PC-9 (cell line): ENCODE results near the gene MAP3K20. TPM values are rescaled to one million over a fixed set of nuclear protein-coding genes. Genes with fewer than 3 reads are reported as not detected.

Experiments used
- BruUV-seq: library from RNA; stranded (reverse); fragments of 400-500 nt; replicated peaks from 2 replicates; lab custom pipeline; 2021; lab: Mats Ljungman, UMichigan
- CTCF ChIA-PET: fragments of 300-600 bp; sonication (Branson Sonifier 250); formaldehyde crosslinking; loops from one replicate; lab custom pipeline; 2022; ENCODE audit warnings: antibody characterized with exemption; lab: Charles Lee
- POLR2A ChIA-PET: fragments of 300-600 bp; sonication (Branson Sonifier 250); formaldehyde crosslinking; loops from one replicate; lab custom pipeline; 2022; ENCODE audit warnings: antibody characterized with exemption; ENCODE audit not compliant: unreplicated experiment; lab: Charles Lee
- DNase-seq, 2 experiments: peaks; one replicate each; pipeline versions ENCODE4 v3.0.0 to v3.0.0-alpha.2; 2015 to 2022; ENCODE audit warnings: mixed read lengths in 1 of 2
- H2AFZ ChIP-seq: fragments of 200-600 bp; sonication (generic); 2 replicates; pipeline ENCODE4 v1.8.1; 2017; ENCODE audit warnings: antibody characterized with exemption
- H3F3A ChIP-seq: fragments of 200-600 bp; sonication (generic); 2 replicates; pipeline ENCODE4 v1.8.1; 2017; ENCODE audit warnings: antibody characterized with exemption, mild to moderate bottlenecking, low read depth; ENCODE audit not compliant: insufficient read depth
- H3K27ac ChIP-seq: fragments of 200-600 bp; sonication (generic); 2 replicates; pipeline ENCODE4 v1.6.1; 2016; ENCODE audit warnings: mixed run types
- H3K27me3 ChIP-seq: fragments of 200-600 bp; sonication (generic); 2 replicates; pipeline ENCODE4 v1.6.1; 2016; ENCODE audit warnings: low read depth, mixed run types; ENCODE audit not compliant: insufficient read depth
- H3K36me3 ChIP-seq: fragments of 200-600 bp; sonication (generic); 2 replicates; pipeline ENCODE4 v1.6.1; 2016; ENCODE audit warnings: low read depth, mixed run types
- H3K4me1 ChIP-seq: fragments of 200-600 bp; sonication (generic); replicated peaks from 2 replicates; pipeline ENCODE4 v1.6.1; 2016; ENCODE audit warnings: mixed run types; ENCODE audit not compliant: insufficient read depth
- H3K4me2 ChIP-seq: fragments of 200-600 bp; sonication (generic); 2 replicates; pipeline ENCODE4 v1.6.1; 2017; ENCODE audit warnings: mixed run types
- H3K4me3 ChIP-seq: fragments of 200-600 bp; sonication (generic); 2 replicates; pipeline ENCODE4 v1.6.1; 2016; ENCODE audit warnings: mixed run types
- H3K79me2 ChIP-seq: fragments of 200-600 bp; sonication (generic); 2 replicates; pipeline ENCODE4 v1.6.1; 2017; ENCODE audit warnings: low read depth, mixed run types
- H3K9me2 ChIP-seq: fragments of 200-600 bp; sonication (generic); 2 replicates; pipeline ENCODE4 v1.8.1; 2017; ENCODE audit warnings: mild to moderate bottlenecking; ENCODE audit not compliant: insufficient read depth
- H3K9me3 ChIP-seq: fragments of 200-600 bp; sonication (generic); 2 replicates; pipeline ENCODE4 v1.8.1; 2016; ENCODE audit warnings: low read depth; ENCODE audit not compliant: insufficient read depth
- H4K20me1 ChIP-seq: fragments of 200-600 bp; sonication (generic); 2 replicates; pipeline ENCODE4 v1.8.1; 2017; ENCODE audit not compliant: insufficient read depth
- EZH2 ChIP-seq: fragments of 200-600 bp; sonication (generic); IDR thresholded peaks from 2 replicates; pipeline ENCODE4 v1.8.0; 2017; ENCODE audit warnings: antibody characterized with exemption, low read depth
- intact Hi-C: fragments of 100-400 bp; cut with micrococcal nuclease; formaldehyde crosslinking; loops from one replicate; pipeline ENCODE4 v1.10.0; 2022; ENCODE audit not compliant: unreplicated experiment
- total RNA-seq: library from RNA; stranded (reverse); gene quantifications from 2 replicates; pipeline ENCODE4 v1.2.3, GENCODE V29; 2021
- TF ChIP-seq, protein P1 (sequence below): fragments of 200-600 bp; sonication (generic); conservative IDR thresholded peaks from 2 replicates; pipeline ENCODE4 v1.6.1; 2017; ENCODE audit warnings: mixed run types, antibody characterized with exemption, mild to moderate bottlenecking, moderate library complexity

MAP3K20 gene
- total RNA-seq, 1 experiment from 2014 or later, result 58.5 TPM

- TF ChIP-seq, protein P1, sequence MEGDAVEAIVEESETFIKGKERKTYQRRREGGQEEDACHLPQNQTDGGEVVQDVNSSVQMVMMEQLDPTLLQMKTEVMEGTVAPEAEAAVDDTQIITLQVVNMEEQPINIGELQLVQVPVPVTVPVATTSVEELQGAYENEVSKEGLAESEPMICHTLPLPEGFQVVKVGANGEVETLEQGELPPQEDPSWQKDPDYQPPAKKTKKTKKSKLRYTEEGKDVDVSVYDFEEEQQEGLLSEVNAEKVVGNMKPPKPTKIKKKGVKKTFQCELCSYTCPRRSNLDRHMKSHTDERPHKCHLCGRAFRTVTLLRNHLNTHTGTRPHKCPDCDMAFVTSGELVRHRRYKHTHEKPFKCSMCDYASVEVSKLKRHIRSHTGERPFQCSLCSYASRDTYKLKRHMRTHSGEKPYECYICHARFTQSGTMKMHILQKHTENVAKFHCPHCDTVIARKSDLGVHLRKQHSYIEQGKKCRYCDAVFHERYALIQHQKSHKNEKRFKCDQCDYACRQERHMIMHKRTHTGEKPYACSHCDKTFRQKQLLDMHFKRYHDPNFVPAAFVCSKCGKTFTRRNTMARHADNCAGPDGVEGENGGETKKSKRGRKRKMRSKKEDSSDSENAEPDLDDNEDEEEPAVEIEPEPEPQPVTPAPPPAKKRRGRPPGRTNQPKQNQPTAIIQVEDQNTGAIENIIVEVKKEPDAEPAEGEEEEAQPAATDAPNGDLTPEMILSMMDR, result no peak
- TF ChIP-seq EZH2, result no peak
- H4K20me1 ChIP-seq, result no peaks in the 10 kb centered on the region
- H3K27me3 ChIP-seq, result no peaks in the 10 kb centered on the region
- no TSS peak for BruUV-seq
- CTCF ChIA-PET, result no interaction called here
- H3K4me3 ChIP-seq, result no peak overlapping the region
- DNase-seq, result no peak
- intact Hi-C loops, result no loop called here
- no peaks in the 10 kb centered on the region for H3K9me2 ChIP-seq
- H3K4me2 ChIP-seq, result no peak overlapping the region
- H3K79me2 ChIP-seq, result no peaks in the 10 kb centered on the region
- H3K4me1 ChIP-seq, result no peaks in the 10 kb centered on the region
- H3K9me3 ChIP-seq, result no peaks in the 10 kb centered on the region
- POLR2A ChIA-PET, result no interaction called here
- no peaks in the 10 kb centered on the region for H3K36me3 ChIP-seq
- H3F3A ChIP-seq, result no peaks in the 10 kb centered on the region
- no peak overlapping the region for H2AFZ ChIP-seq
- H3K27ac ChIP-seq, result no peak overlapping the region
Observed at GRCh38 chr2:173229086-173229485, 153.4 kb downstream of the MAP3K20 start.

DNA sequence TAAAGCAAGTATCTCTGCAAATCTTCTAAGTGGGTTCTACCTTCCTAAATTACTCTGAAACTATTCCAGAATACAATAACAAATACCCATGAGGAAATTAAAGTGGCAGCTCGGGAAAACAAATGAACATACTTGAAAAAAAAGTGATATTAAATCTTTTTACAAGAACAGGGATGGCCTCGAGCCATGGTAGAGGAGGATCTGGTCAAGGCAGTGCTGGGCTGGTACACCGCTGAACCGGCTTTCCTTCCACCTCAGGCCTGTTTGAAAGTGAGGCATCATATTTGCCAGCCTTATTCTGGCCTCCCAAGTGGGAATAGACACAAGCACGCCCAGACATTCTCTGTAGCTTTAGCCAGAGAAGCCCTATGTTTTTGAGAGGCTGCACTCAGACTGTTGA is 154.5 kb downstream of the MAP3K20 start:
- Histone ChIP-seq H3K4me2 (no peak overlapping the region), H3K4me1 (no peaks in the 10 kb centered on the region), H3K36me3 (no peaks in the 10 kb centered on the region), H3K9me2 (no peaks in the 10 kb centered on the region), H3K4me3 (no peak overlapping the region), H3F3A (no peaks in the 10 kb centered on the region), H3K9me3 (no peaks in the 10 kb centered on the region), H3K27me3 (no peaks in the 10 kb centered on the region), H3K27ac (no peak overlapping the region), H2AFZ (no peak overlapping the region), H4K20me1 (no peaks in the 10 kb centered on the region), H3K79me2 (no peaks in the 10 kb centered on the region)
- no TSS peak for BruUV-seq
- DNase-seq, result no peak
- ChIA-PET POLR2A (interaction anchor here (0.6 kb wide), 1 partner anchor 393 kb away, joined by 4 read pairs; no protein-coding TSS in a partner anchor), CTCF (no interaction called here)
- intact Hi-C loops, result no loop called here
- TF ChIP-seq, protein P1, result no peak
- no peak for TF ChIP-seq EZH2

DNA sequence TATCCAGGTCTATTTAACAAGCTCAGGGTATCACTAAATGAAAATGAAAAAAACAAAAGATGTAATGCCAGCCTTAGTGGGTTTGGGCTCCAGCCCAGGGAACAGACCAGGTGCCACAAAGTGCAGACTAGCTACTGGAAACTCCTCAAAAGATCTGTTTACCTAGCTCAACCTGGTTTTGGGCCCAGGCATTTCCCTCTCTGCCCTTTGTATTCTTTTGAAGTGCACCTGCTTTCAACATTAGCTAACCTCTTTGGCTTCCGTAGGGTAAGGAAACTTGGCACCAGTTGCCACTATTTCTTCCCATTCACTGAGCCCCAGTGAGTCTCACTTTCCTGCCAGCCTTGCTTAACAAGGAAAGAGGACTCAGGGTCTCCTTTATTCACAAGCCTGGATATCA is 155.4 kb downstream of the MAP3K20 start:
- CTCF ChIA-PET, result no interaction called here
- no peak overlapping the region for H2AFZ ChIP-seq
- no TSS peak for BruUV-seq

More for the DNA sequence above, 155.4 kb downstream of the MAP3K20 start:
- H3K4me2 ChIP-seq, result no peak overlapping the region
- no peaks in the 10 kb centered on the region for H3K9me2 ChIP-seq
- no peak for TF ChIP-seq EZH2
- TF ChIP-seq, protein P1, result no peak
- no peak for DNase-seq
- H3K27me3 ChIP-seq, result no peaks in the 10 kb centered on the region
- H3K27ac ChIP-seq, result no peak overlapping the region
- H3K9me3 ChIP-seq, result no peaks in the 10 kb centered on the region
- H3K4me1 ChIP-seq, result no peaks in the 10 kb centered on the region
- H3K4me3 ChIP-seq, result no peak overlapping the region
- intact Hi-C loops, result no loop called here
- no peaks in the 10 kb centered on the region for H3K36me3 ChIP-seq
- POLR2A ChIA-PET, result interaction anchor here (0.6 kb wide), 1 partner anchor 394 kb away, joined by 4 read pairs; no protein-coding TSS in a partner anchor
- H3K79me2 ChIP-seq, result no peaks in the 10 kb centered on the region
- no peaks in the 10 kb centered on the region for H3F3A ChIP-seq
- H4K20me1 ChIP-seq, result no peaks in the 10 kb centered on the region
